PC-9 (cell line): ENCODE data around the gene HSD17B2.

Experiments
- CTCF ChIP-seq: fragments of 200-600 bp; sonication (generic); conservative IDR thresholded peaks from 2 replicates; pipeline ENCODE4 v1.6.1; 2017; ENCODE audit warnings: mixed run types, antibody characterized with exemption, mild to moderate bottlenecking, moderate library complexity
- EZH2 ChIP-seq: fragments of 200-600 bp; sonication (generic); IDR thresholded peaks from 2 replicates; pipeline ENCODE4 v1.8.0; 2017; ENCODE audit warnings: antibody characterized with exemption, low read depth

GRCh38 chr16:82055728-82056549 lies 20.9 kb downstream of the HSD17B2 start:
- TF ChIP-seq CTCF: no peak
- no peak for TF ChIP-seq EZH2
